VCaP (cell line): ENCODE measurements around the gene GCSAM.

Experiments
- H3K27ac ChIP-seq: fragments of 450-650 bp; 2 replicates; pipeline ENCODE4 v1.5.1; 2017
- CTCF ChIP-seq: fragments of 450-650 bp; conservative IDR thresholded peaks from 2 replicates; pipeline ENCODE4 v1.5.1; 2017; ENCODE audit warnings: mild to moderate bottlenecking, moderate library complexity

GCSAM gene

GRCh38 chr3:112143689-112144088, 10.6 kb upstream of the GCSAM start:
- TF ChIP-seq CTCF, result no peak
- H3K27ac ChIP-seq, result no peak overlapping the region

- H3K27ac ChIP-seq, result no peak overlapping the region
These were observed 10.2 kb upstream of the GCSAM start for GRCh38 chr3:112143251-112143650.

GRCh38 chr3:112141293-112141692, 8.2 kb upstream of the GCSAM start:
- TF ChIP-seq CTCF, result no peak

More at GRCh38 chr3:112143251-112143650, 10.2 kb upstream of the GCSAM start:
- TF ChIP-seq CTCF, result no peak

GRCh38 chr3:112140584-112140983, 7.5 kb upstream of the GCSAM start:
- TF ChIP-seq CTCF, result no peak
- no peak overlapping the region for H3K27ac ChIP-seq

More at GRCh38 chr3:112141293-112141692, 8.2 kb upstream of the GCSAM start:
- no peak overlapping the region for H3K27ac ChIP-seq

- peak overlapping the region; percentile 90 for H3K27ac ChIP-seq
- no peak for TF ChIP-seq CTCF
These were observed 5.3 kb upstream of the GCSAM start for GRCh38 chr3:112138219-112138969.

DNA sequence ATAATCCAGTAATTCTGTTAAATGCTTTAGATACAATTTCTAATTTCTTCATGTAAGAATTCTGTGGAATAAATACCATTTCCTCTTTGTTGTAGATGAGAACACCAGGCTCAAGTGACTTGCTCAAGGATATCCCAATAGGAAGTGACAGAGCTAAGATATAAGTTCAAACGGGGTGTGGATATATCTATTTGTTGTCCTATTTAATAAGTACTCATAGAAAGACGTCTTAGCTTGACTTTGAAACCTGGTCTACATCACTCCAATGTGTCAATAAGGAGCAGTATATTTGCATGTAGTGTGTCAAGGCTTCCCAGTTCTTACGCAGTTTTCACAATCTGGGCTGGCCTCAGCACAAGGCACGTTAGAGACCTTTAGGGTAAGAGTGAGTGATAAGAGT, 4.7 kb upstream of the GCSAM start:
- TF ChIP-seq CTCF, result no peak
- H3K27ac ChIP-seq, result peak overlapping the region; percentile 90

GRCh38 chr3:112136959-112137693, 4.1 kb upstream of the GCSAM start:
- TF ChIP-seq CTCF, result peak; percentile 85
- H3K27ac ChIP-seq, result peak overlapping the region; percentile 90
